BJ (cell line): ENCODE data around the gene CELSR2. TPM values are rescaled to one million over a fixed set of nuclear protein-coding genes. Genes with fewer than 3 reads are reported as not detected.
"Not testable (repeated sequence)": the region's sequence is repeated elsewhere in the genome, so short reads cannot be mapped to it uniquely, and the experiment has no call there.

ENCODE experiments used
- CTCF ChIA-PET: fragments of 350-600 bp; formaldehyde crosslinking; extraction: SDS; loops from one replicate; lab custom pipeline; 2021; ENCODE audit warnings: antibody characterized with exemption, inconsistent platforms; lab: Yijun Ruan, JAX
- POLR2A ChIA-PET: fragments of 300-600 bp; sonication (Branson Sonifier 250); formaldehyde crosslinking; extraction: SDS; loops from one replicate; lab custom pipeline; 2021; ENCODE audit warnings: antibody characterized with exemption; lab: Charles Lee
- DNase-seq: peaks from one replicate; pipeline ENCODE4 v3.0.0-alpha.2; 2011; ENCODE audit warnings: low read depth
- H3K27me3 ChIP-seq: 2 replicates; pipeline ENCODE4 v1.6.0; 2011; ENCODE audit warnings: low read length; ENCODE audit not compliant: control insufficient read depth, insufficient read depth
- H3K36me3 ChIP-seq: 2 replicates; pipeline ENCODE4 v1.5.1; 2011; ENCODE audit warnings: low read length; ENCODE audit not compliant: control insufficient read depth, insufficient read depth
- H3K4me3 ChIP-seq: 2 replicates; pipeline ENCODE4 v1.5.1; 2011; ENCODE audit warnings: low read depth, mild to moderate bottlenecking, control low read depth, low read length
- polyA plus RNA-seq: library from polyadenylated mRNA; depleted of rRNA; stranded (reverse); fragments of >200 nt; gene quantifications from 2 replicates; pipeline ENCODE4 v1.2.3, GENCODE V29; 2011
- TF ChIP-seq, protein P1 (sequence below): IDR thresholded peaks from 2 replicates; pipeline ENCODE4 v1.5.1; 2011; ENCODE audit warnings: low read depth, mild to moderate bottlenecking, control low read depth, inconsistent platforms, low read length, moderate library complexity; ENCODE audit not compliant: insufficient read depth

Gene CELSR2
- polyA plus RNA-seq, 1 experiment = 0.98 TPM

DNA sequence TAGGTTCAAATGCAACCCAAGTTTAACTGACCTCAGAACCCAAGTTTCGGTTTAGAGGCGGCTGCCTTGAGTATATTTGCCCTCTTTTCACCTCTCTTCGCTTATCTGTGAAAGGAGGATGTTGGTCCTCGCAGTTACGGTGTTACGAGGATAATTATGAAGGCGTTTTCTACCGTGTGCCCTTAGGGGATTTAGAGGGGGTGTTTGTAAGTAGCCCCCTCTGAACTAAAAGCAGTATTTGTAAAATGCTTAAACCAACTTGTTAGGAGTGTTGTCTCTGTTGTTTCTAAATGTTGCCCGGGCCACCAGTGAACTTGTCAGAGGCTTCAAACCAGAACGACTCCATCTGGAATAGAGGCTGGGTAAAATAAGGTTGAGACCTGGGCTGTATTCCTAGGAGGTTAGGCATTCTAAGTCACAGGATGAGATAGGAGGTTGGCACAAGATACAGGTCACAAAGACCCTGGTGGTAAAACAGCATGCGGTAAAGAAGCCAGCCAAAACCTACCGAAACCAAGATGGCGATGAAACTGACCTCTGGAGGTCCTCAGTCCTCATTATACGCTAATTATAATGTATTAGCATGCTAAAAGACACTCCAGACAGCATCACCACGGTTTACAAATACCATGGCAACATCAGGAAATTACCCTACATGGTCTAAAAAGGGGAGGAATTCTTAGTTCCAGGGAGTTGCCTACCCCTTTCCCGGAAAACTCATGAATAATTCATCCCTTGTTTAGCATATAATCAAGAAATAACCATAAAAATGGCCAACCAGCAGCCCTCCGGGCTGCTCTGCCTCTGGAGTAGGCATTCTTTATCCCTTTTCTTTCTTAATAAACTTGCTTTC, 34.6 kb downstream of the CELSR2 start:
- Histone ChIP-seq H3K36me3 (no peaks in the 10 kb centered on the region), H3K27me3 (no peaks in the 10 kb centered on the region), H3K4me3 (peak overlapping the region; percentile 83)
- TF ChIP-seq, protein P1, sequence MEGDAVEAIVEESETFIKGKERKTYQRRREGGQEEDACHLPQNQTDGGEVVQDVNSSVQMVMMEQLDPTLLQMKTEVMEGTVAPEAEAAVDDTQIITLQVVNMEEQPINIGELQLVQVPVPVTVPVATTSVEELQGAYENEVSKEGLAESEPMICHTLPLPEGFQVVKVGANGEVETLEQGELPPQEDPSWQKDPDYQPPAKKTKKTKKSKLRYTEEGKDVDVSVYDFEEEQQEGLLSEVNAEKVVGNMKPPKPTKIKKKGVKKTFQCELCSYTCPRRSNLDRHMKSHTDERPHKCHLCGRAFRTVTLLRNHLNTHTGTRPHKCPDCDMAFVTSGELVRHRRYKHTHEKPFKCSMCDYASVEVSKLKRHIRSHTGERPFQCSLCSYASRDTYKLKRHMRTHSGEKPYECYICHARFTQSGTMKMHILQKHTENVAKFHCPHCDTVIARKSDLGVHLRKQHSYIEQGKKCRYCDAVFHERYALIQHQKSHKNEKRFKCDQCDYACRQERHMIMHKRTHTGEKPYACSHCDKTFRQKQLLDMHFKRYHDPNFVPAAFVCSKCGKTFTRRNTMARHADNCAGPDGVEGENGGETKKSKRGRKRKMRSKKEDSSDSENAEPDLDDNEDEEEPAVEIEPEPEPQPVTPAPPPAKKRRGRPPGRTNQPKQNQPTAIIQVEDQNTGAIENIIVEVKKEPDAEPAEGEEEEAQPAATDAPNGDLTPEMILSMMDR = no peak
- DNase-seq = no peak
- ChIA-PET CTCF (interaction anchor here (1.2 to 2.1 kb wide), 4 partner anchors 20 to 246 kb away, joined by 3 to 15 read pairs (median 6); partner anchors contain the start of gene SORT1), POLR2A (no interaction called here)

DNA sequence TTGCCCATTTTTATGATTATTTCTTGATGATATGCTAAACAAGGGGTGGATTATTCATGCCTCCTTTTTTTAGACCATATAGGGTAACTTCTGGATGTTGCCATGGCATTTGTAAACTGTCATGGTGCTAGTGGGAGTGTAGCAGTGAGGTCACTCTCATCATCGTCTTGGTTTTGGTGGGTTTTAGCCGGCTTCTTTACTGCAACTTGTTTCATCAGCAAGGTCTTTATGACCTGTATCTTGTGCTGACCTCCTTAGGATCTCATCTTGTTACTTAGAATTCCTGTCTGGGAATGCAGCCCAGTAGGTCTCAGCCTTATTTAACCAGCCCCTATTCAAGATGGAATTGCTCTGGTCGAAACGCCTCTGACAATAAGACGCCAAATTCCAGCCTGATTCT, 37.4 kb downstream of the CELSR2 start:
- H3K36me3 ChIP-seq, H3K4me3 ChIP-seq, DNase-seq, H3K27me3 ChIP-seq, POLR2A ChIA-PET: not testable (repeated sequence)
- CTCF ChIA-PET = interaction anchor here (0.6 kb wide), 1 partner anchor 435 kb away, joined by 3 read pairs; no protein-coding TSS in a partner anchor

DNA sequence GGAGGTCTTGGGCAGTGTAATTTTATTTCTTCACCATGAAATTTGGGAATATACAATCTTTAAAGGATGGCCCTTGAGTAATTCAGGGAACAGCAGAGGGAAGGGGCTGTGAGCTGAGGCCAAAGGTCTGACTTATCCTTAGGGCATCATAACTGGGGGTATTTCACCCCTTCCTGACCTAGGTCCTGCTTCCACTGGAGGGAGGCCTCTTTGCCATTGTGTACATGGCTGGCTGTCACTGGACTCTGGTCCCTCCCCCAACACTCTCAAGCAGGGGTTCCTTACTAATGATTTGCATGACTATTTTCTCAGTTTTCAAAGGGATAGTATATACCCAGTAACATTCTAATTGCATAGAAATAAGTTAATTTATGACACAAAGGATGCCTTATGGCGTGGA, 40.8 kb downstream of the CELSR2 start:
- H3K27me3 ChIP-seq = no peaks in the 10 kb centered on the region
- H3K36me3 ChIP-seq = no peaks in the 10 kb centered on the region
- TF ChIP-seq, protein P1 = no peak
- no peak for DNase-seq
- POLR2A ChIA-PET = no interaction called here
- CTCF ChIA-PET = no interaction called here
- H3K4me3 ChIP-seq = no peak overlapping the region

DNA sequence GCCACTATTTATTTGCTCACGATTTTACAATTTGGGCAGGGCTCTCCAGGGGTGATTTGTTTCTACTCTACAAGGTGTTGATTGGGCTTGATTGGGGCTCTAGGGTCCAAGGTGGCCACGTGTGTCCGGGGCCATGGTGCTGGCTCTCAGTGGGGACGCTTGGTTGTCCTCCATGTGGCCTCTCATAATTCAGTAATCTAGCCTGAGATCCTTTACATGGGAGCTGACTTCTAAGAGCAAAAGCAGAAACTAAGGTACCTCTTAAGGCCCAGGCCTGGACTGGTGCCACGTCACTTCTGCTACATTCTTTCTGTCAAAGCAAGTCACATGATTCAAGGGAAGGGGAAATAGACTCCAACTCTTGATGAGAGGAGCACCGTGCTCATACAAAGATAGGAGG, 41.7 kb downstream of the CELSR2 start:
- ChIA-PET CTCF (no interaction called here), POLR2A (no interaction called here)
- Histone ChIP-seq H3K27me3 (no peaks in the 10 kb centered on the region), H3K36me3 (no peaks in the 10 kb centered on the region), H3K4me3 (no peak overlapping the region)
- DNase-seq = no peak
- TF ChIP-seq, protein P1 = no peak

DNA sequence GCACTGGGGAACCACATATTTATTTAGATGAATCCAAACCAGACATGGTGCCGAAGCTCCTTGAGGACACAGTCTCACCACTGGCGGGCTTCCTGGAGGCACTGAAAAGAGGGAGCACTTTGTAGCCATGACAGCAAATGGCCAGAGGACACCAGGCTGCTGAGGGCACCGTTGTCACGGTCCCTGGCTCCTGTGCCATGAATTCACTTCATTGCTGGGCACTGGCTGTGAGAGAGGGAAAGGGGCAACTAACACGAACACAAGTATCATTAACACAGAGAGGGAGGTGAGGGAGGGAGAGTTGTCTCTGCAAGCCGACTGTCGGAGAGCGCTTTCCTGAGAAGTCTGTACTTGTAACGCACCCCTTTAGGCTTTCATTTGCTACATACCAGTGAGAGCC, 43.0 kb downstream of the CELSR2 start:
- Histone ChIP-seq H3K27me3 (no peaks in the 10 kb centered on the region), H3K4me3 (no peak overlapping the region), H3K36me3 (no peaks in the 10 kb centered on the region)
- CTCF ChIA-PET = interaction anchor here (0.8 to 1.7 kb wide), 2 partner anchors 15 to 202 kb away, joined by 3 read pairs; partner anchors contain the start of gene CYB561D1
- DNase-seq = no peak
- TF ChIP-seq, protein P1 = no peak
- POLR2A ChIA-PET = no interaction called here
